Activated B cell treated with CpG ODN at 0.5 μM for 24 hours (primary cell): ENCODE results near the gene DPM3. TPM values are rescaled to one million over a fixed set of nuclear protein-coding genes. Genes with fewer than 3 reads are reported as not detected.
"Not testable (repeated sequence)": the region's sequence is repeated elsewhere in the genome, so short reads cannot be mapped to it uniquely, and the experiment has no call there.

Experiments used
- ATAC-seq: fragments of 200-7000 bp; cut with Tn5 transposase; one replicate; pipeline ENCODE4 v1.10.0; 2021; ENCODE audit warnings: low read depth, mild to moderate bottlenecking, moderate library complexity
- CTCF ChIA-PET: fragments of 350-600 bp; sonication (Branson Sonifier 250); formaldehyde crosslinking; loops from one replicate; lab custom pipeline; 2021; ENCODE audit warnings: antibody characterized with exemption; lab: Charles Lee
- POLR2A ChIA-PET: fragments of 350-600 bp; sonication (Branson Sonifier 250); formaldehyde crosslinking; loops from one replicate; lab custom pipeline; 2021; ENCODE audit warnings: antibody characterized with exemption; lab: Charles Lee
- DNase-seq: peaks from one replicate; pipeline ENCODE4 v3.0.0; 2022
- H3K27ac Mint-ChIP-seq: one replicate; pipeline ENCODE4 v1.8.0; 2020; ENCODE audit warnings: mixed read lengths
- H3K27me3 Mint-ChIP-seq: one replicate; pipeline ENCODE4 v1.8.0; 2021; ENCODE audit warnings: mixed read lengths
- H3K36me3 Mint-ChIP-seq: one replicate; pipeline ENCODE4 v1.8.0; 2021; ENCODE audit warnings: low read depth, mixed read lengths
- H3K4me1 Mint-ChIP-seq: one replicate; pipeline ENCODE4 v1.8.0; 2021; ENCODE audit warnings: mixed read lengths
- H3K4me3 Mint-ChIP-seq: one replicate; pipeline ENCODE4 v1.8.0; 2020; ENCODE audit warnings: mild to moderate bottlenecking, mixed read lengths
- H3K9me3 Mint-ChIP-seq: one replicate; pipeline ENCODE4 v1.8.0; 2020; ENCODE audit warnings: mixed read lengths
- CTCF ChIP-seq: fragments of 200-600 bp; IDR thresholded peaks from one replicate; pipeline ENCODE4 v1.8.0; 2022; ENCODE audit warnings: antibody characterized with exemption, mild to moderate bottlenecking
- intact Hi-C: fragments of 100-400 bp; cut with micrococcal nuclease; formaldehyde crosslinking; loops from one replicate; pipeline ENCODE4 v1.15.1; 2024
- total RNA-seq: library from RNA; stranded (reverse); gene quantifications from 2 replicates; pipeline ENCODE4 v1.2.3, GENCODE V29; 2022

The DPM3 gene
- total RNA-seq, 1 donor from 2014 or later, result 33.2 TPM

- Mint-ChIP-seq H3K9me3 (no peaks in the 10 kb centered on the region), H3K27ac (no peak overlapping the region)
Measured at GRCh38 chr1:155122308-155122707, 18.0 kb downstream of the DPM3 start.

GRCh38 chr1:155121249-155121648 is 19.1 kb downstream of the DPM3 start:
- ATAC-seq (no peak), DNase-seq (no peak)
- Mint-ChIP-seq H3K27ac (no peak overlapping the region), H3K36me3 (no peaks in the 10 kb centered on the region), H3K4me1 (peaks cover under 1% of the 10 kb centered on the region), H3K9me3 (no peaks in the 10 kb centered on the region), H3K4me3 (no peak overlapping the region), H3K27me3 (peaks cover 24% of the 10 kb centered on the region)
- intact Hi-C loops, result no loop called here
- TF ChIP-seq CTCF, result no peak
- ChIA-PET CTCF (interaction anchor here (0.9 to 1.0 kb wide), 2 partner anchors 30 to 46 kb away, joined by 3 read pairs; no protein-coding TSS in a partner anchor), POLR2A (no interaction called here)

More at GRCh38 chr1:155122308-155122707, 18.0 kb downstream of the DPM3 start:
- intact Hi-C loops, result no loop called here
- POLR2A ChIA-PET, result interaction anchor here (0.7 to 1.3 kb wide), 3 partner anchors 13 to 50 kb away, joined by 3 to 6 read pairs (median 4); partner anchors contain the start of gene KRTCAP2
- Mint-ChIP-seq H3K27me3 (peaks cover 30% of the 10 kb centered on the region), H3K36me3 (no peaks in the 10 kb centered on the region), H3K4me1 (peaks cover 9% of the 10 kb centered on the region), H3K4me3 (no peak overlapping the region)
- DNase-seq (no peak), ATAC-seq (no peak)
- CTCF ChIA-PET, result interaction anchor here (1.0 to 1.2 kb wide), 2 partner anchors 31 to 45 kb away, joined by 3 to 4 read pairs; no protein-coding TSS in a partner anchor
- no peak for TF ChIP-seq CTCF

- H3K9me3 Mint-ChIP-seq, result no peaks in the 10 kb centered on the region
- ChIA-PET CTCF (interaction anchor here (0.9 kb wide), 1 partner anchor 29 kb away, joined by 3 read pairs; no protein-coding TSS in a partner anchor), POLR2A (no interaction called here)
- intact Hi-C loops, result no loop called here
- no peaks in the 10 kb centered on the region for H3K4me1 Mint-ChIP-seq
- H3K27me3 Mint-ChIP-seq, result peaks cover 22% of the 10 kb centered on the region
- H3K4me3 Mint-ChIP-seq, result no peak overlapping the region
- no peak for TF ChIP-seq CTCF
- ATAC-seq, result no peak
- H3K36me3 Mint-ChIP-seq, result no peaks in the 10 kb centered on the region
- no peak overlapping the region for H3K27ac Mint-ChIP-seq
- no peak for DNase-seq
Measured at GRCh38 chr1:155120253-155120652, 20.1 kb downstream of the DPM3 start.

- H3K4me1 Mint-ChIP-seq, H3K4me3 Mint-ChIP-seq, H3K9me3 Mint-ChIP-seq, H3K36me3 Mint-ChIP-seq, intact Hi-C loops, ATAC-seq, DNase-seq, H3K27ac Mint-ChIP-seq: not testable (repeated sequence)
- CTCF ChIA-PET, result interaction anchor here (0.6 to 0.9 kb wide), 2 partner anchors 27 kb away, joined by 3 read pairs; no protein-coding TSS in a partner anchor
- POLR2A ChIA-PET, result interaction anchor here (0.6 to 0.9 kb wide), 3 partner anchors 17 to 93 kb away, joined by 3 to 4 read pairs (median 3); no protein-coding TSS in a partner anchor
- H3K27me3 Mint-ChIP-seq, result peaks cover 15% of the 10 kb centered on the region
Measured at GRCh38 chr1:155118090-155118489, 22.2 kb downstream of the DPM3 start.

- Mint-ChIP-seq H3K4me1 (no peaks in the 10 kb centered on the region), H3K4me3 (no peak overlapping the region), H3K27ac (no peak overlapping the region), H3K9me3 (no peaks in the 10 kb centered on the region), H3K27me3 (peaks cover 15% of the 10 kb centered on the region), H3K36me3 (no peaks in the 10 kb centered on the region)
- no peak for ATAC-seq
- ChIA-PET CTCF (interaction anchor here (0.6 to 0.9 kb wide), 2 partner anchors 26 to 27 kb away, joined by 3 read pairs; no protein-coding TSS in a partner anchor), POLR2A (interaction anchor here (0.6 to 0.9 kb wide), 4 partner anchors 17 to 1627 kb away, joined by 3 to 4 read pairs (median 4); no protein-coding TSS in a partner anchor)
- no peak for DNase-seq
- TF ChIP-seq CTCF, result no peak
- intact Hi-C loops, result no loop called here
Measured at GRCh38 chr1:155117610-155118009, 22.7 kb downstream of the DPM3 start.
